ENCODE measurements around the gene GANAB. TPM values are rescaled to one million over a fixed set of nuclear protein-coding genes. Genes with fewer than 3 reads are reported as not detected.

Gene GANAB
- total RNA-seq, 6 donors from 2014 or later = 82.3 to 240 (median 138) TPM

- peak overlapping the region in 1 of 4 donors; percentile 26 for H3K27ac ChIP-seq
- no peak for DNase-seq
- no peaks in the 10 kb centered on the region for H3K9me3 ChIP-seq
- ATAC-seq (ENCODE audit: low FRiP score in 2 of 2) = no peak
- 91% methylated on average over 6 of the region's 6 CpGs; no CpG with 5 or more reads in 1 of the 2 donors for WGBS, 2 donors
- TF ChIP-seq EP300 (IDR thresholded peaks at IDR 0.05) = no peak
- H3K27me3 ChIP-seq = no peaks in the 10 kb centered on the region
- H3K4me3 ChIP-seq = no peak overlapping the region
- peaks cover 6 to 46% (median 37%) of the 10 kb centered on the region in 4 donors for H3K36me3 ChIP-seq
- H3K4me1 ChIP-seq = peaks cover 29 to 55% (median 34%) of the 10 kb centered on the region in 4 donors
Measured at GRCh38 chr11:62647609-62648005, 1.2 kb upstream of the GANAB start.

GRCh38 chr11:62646825-62647608 is 604 bp upstream of the GANAB start:
- no peak for TF ChIP-seq POLR2A (IDR thresholded peaks at IDR 0.05)
- TF ChIP-seq POLR2AphosphoS5 (IDR thresholded peaks at IDR 0.05) = no peak
- no peak for TF ChIP-seq CTCF (IDR thresholded peaks at IDR 0.05)
- no peak for TF ChIP-seq EP300 (IDR thresholded peaks at IDR 0.05)
- ATAC-seq (ENCODE audit: low FRiP score in 2 of 2) (no peak), DNase-seq (peak in 1 of 2 donors; percentile 85)
- Histone ChIP-seq H3K36me3 (peaks cover 7 to 51% (median 37%) of the 10 kb centered on the region in 4 donors), H3K9me3 (no peaks in the 10 kb centered on the region), H3K4me1 (peaks cover 25 to 49% (median 28%) of the 10 kb centered on the region in 4 donors), H3K4me3 (peak overlapping the region in 3 of 4 donors; percentile 75 to 95 (median 90)), H3K27me3 (no peaks in the 10 kb centered on the region), H3K27ac (peak overlapping the region; percentile 26 to 98 (median 74))
- 42 to 54% methylated on average over 17 to 22 of the region's 32 CpGs for WGBS, 2 donors

GRCh38 chr11:62645671-62645945 is 805 bp downstream of the GANAB start:
- no peak for DNase-seq
- peaks cover 7 to 51% (median 37%) of the 10 kb centered on the region in 4 donors for H3K36me3 ChIP-seq
- peaks cover 17 to 35% (median 22%) of the 10 kb centered on the region in 4 donors for H3K4me1 ChIP-seq
- no peaks in the 10 kb centered on the region for H3K9me3 ChIP-seq
- peak overlapping the region; percentile 75 to 99 (median 92) for H3K4me3 ChIP-seq
- WGBS, 2 donors = 15 to 18% methylated on average over 10 to 11 of the region's 11 CpGs
- ATAC-seq (ENCODE audit: low FRiP score in 2 of 2) = no peak
- TF ChIP-seq POLR2A (IDR thresholded peaks at IDR 0.05) = no peak
- peak overlapping the region; percentile 89 to 98 (median 96) for H3K27ac ChIP-seq
- no peaks in the 10 kb centered on the region for H3K27me3 ChIP-seq

GRCh38 chr11:62644220-62644619 is 2.2 kb downstream of the GANAB start:
- 76 to 80% methylated on average over 8 of the region's 8 CpGs for WGBS, 2 donors
- ATAC-seq (ENCODE audit: low FRiP score in 2 of 2) = no peak
- no peak for DNase-seq
- TF ChIP-seq EP300 (IDR thresholded peaks at IDR 0.05) (no peak), POLR2A (IDR thresholded peaks at IDR 0.05) (no peak), CTCF (IDR thresholded peaks at IDR 0.05) (no peak), POLR2AphosphoS5 (IDR thresholded peaks at IDR 0.05) (no peak)
- no peaks in the 10 kb centered on the region for H3K27me3 ChIP-seq
- H3K27ac ChIP-seq = peak overlapping the region in 1 of 4 donors; percentile 95
- peaks cover 17 to 32% (median 22%) of the 10 kb centered on the region in 4 donors for H3K4me1 ChIP-seq
- no peak overlapping the region for H3K4me3 ChIP-seq
- peaks cover 7 to 50% (median 30%) of the 10 kb centered on the region in 4 donors for H3K36me3 ChIP-seq
- no peaks in the 10 kb centered on the region for H3K9me3 ChIP-seq

GRCh38 chr11:62632492-62632891 is 13.9 kb downstream of the GANAB start:
- ATAC-seq (ENCODE audit: low FRiP score in 2 of 2) (no peak), DNase-seq (no peak)
- 90 to 97% methylated on average over 2 to 6 of the region's 6 CpGs for WGBS, 2 donors
- Histone ChIP-seq H3K27ac (no peak overlapping the region), H3K9me3 (no peaks in the 10 kb centered on the region), H3K27me3 (no peaks in the 10 kb centered on the region), H3K4me1 (no peaks in the 10 kb centered on the region), H3K4me3 (no peak overlapping the region), H3K36me3 (peaks cover 44 to 100% (median 84%) of the 10 kb centered on the region in 4 donors)
- no peak for TF ChIP-seq POLR2AphosphoS5 (IDR thresholded peaks at IDR 0.05)
- TF ChIP-seq POLR2A (IDR thresholded peaks at IDR 0.05) = no peak
- no peak for TF ChIP-seq CTCF (IDR thresholded peaks at IDR 0.05)

- Histone ChIP-seq H3K27me3 (no peaks in the 10 kb centered on the region), H3K9me3 (no peaks in the 10 kb centered on the region), H3K4me1 (peaks cover 0 to 1% (median 0%) of the 10 kb centered on the region in 4 donors), H3K36me3 (peaks cover 53 to 79% (median 74%) of the 10 kb centered on the region in 4 donors), H3K4me3 (no peak overlapping the region), H3K27ac (no peak overlapping the region)
- DNase-seq = no peak
- no peak for ATAC-seq (ENCODE audit: low FRiP score in 2 of 2)
- TF ChIP-seq CTCF (IDR thresholded peaks at IDR 0.05) = no peak
- no peak for TF ChIP-seq EP300 (IDR thresholded peaks at IDR 0.05)
- no peak for TF ChIP-seq POLR2A (IDR thresholded peaks at IDR 0.05)
- no peak for TF ChIP-seq POLR2AphosphoS5 (IDR thresholded peaks at IDR 0.05)
- WGBS, 2 donors = 86 to 92% methylated on average over 3 of the region's 3 CpGs
Measured at GRCh38 chr11:62627713-62628112, 18.7 kb downstream of the GANAB start.

Data from upper lobe of left lung (tissue), 6 donors.